CD4-positive, alpha-beta T cell treated with Interleukin-15 for 1 hour (primary cell): ENCODE data around the gene AGAP1.
A peak's percentile ranks its signal among the peaks of the same experiment; 100 is the strongest.

Experiments used
- DNase-seq: peaks from one replicate; pipeline ENCODE4 v3.0.0-alpha.2; 2020

Gene AGAP1

GRCh38 chr2:235723371-235723770 is 229.5 kb downstream of the AGAP1 start:
- DNase-seq = no peak

- no peak for DNase-seq
Observed at GRCh38 chr2:235723811-235724465, 230.1 kb downstream of the AGAP1 start.

GRCh38 chr2:235725016-235725489 is 231.2 kb downstream of the AGAP1 start:
- DNase-seq = no peak

GRCh38 chr2:235725841-235726240 is 232.0 kb downstream of the AGAP1 start:
- no peak for DNase-seq

- DNase-seq = no peak
Observed at GRCh38 chr2:235726554-235726953, 232.7 kb downstream of the AGAP1 start.

GRCh38 chr2:235727174-235727573 is 233.3 kb downstream of the AGAP1 start:
- no peak for DNase-seq

GRCh38 chr2:235727891-235728799 is 234.3 kb downstream of the AGAP1 start:
- DNase-seq = no peak

- DNase-seq = no peak
Observed at GRCh38 chr2:235728800-235729556, 235.1 kb downstream of the AGAP1 start.

- DNase-seq = no peak
Observed at GRCh38 chr2:235729557-235729947, 235.7 kb downstream of the AGAP1 start.

GRCh38 chr2:235730115-235730514 is 236.3 kb downstream of the AGAP1 start:
- DNase-seq = no peak

GRCh38 chr2:235733761-235734160 is 239.9 kb downstream of the AGAP1 start:
- no peak for DNase-seq

GRCh38 chr2:235734168-235734567 is 240.3 kb downstream of the AGAP1 start:
- DNase-seq = no peak

GRCh38 chr2:235734688-235735231 is 240.9 kb downstream of the AGAP1 start:
- no peak for DNase-seq

- no peak for DNase-seq
Observed at GRCh38 chr2:235737396-235737795, 243.6 kb downstream of the AGAP1 start.

GRCh38 chr2:235737840-235738239 is 244.0 kb downstream of the AGAP1 start:
- no peak for DNase-seq

GRCh38 chr2:235739704-235740415 is 246.0 kb downstream of the AGAP1 start:
- DNase-seq = no peak

- no peak for DNase-seq
Observed at GRCh38 chr2:235740821-235741220, 247.0 kb downstream of the AGAP1 start.

GRCh38 chr2:235744161-235744560 is 250.3 kb downstream of the AGAP1 start:
- DNase-seq = no peak

GRCh38 chr2:235745597-235745996 is 251.8 kb downstream of the AGAP1 start:
- no peak for DNase-seq

GRCh38 chr2:235746257-235746934 is 252.6 kb downstream of the AGAP1 start:
- peak; percentile 33 for DNase-seq

- no peak for DNase-seq
Observed at GRCh38 chr2:235747001-235747785, 253.3 kb downstream of the AGAP1 start.
